Measurements from ENCODE around the gene CEP19.

- TF ChIP-seq POU5F1 (IDR thresholded peaks at IDR 0.05; ENCODE audit: low read depth, low read length) (no peak), CTCF (IDR thresholded peaks at IDR 0.05; ENCODE audit: control extremely low read depth in 1 of 3, insufficient read depth in 1 of 3, low read depth in 1 of 3, low read length in 3 of 3) (no peak), EP300 (IDR thresholded peaks at IDR 0.05; ENCODE audit: borderline replicate concordance in 1 of 2, low read depth in 2 of 2, low read length in 2 of 2) (no peak), TBP (IDR thresholded peaks at IDR 0.05; ENCODE audit: low read depth, low read length) (no peak), RNF2 (IDR thresholded peaks at IDR 0.05; ENCODE audit: borderline replicate concordance, low read depth, low read length, missing control alignments, poor library complexity, severe bottlenecking) (no peak), POLR2AphosphoS5 (IDR thresholded peaks at IDR 0.05; ENCODE audit: low read depth, low read length) (no peak)
Measured at GRCh38 chr3:196689941-196690660, 21.9 kb downstream of the CEP19 start.
